GM19467 (cell line): ENCODE results near the gene ATF3.
"Not testable (repeated sequence)": the region's sequence is repeated elsewhere in the genome, so short reads cannot be mapped to it uniquely, and the experiment has no call there.

Source experiments
- ATAC-seq: cut with Tn5 transposase; IDR thresholded peaks from one replicate; pipeline ENCODE4 v1.9.1; 2021; ENCODE audit warnings: mild to moderate bottlenecking, moderate library complexity; ENCODE audit not compliant: unreplicated experiment

Gene ATF3

GRCh38 chr1:212625781-212626450 lies 17.4 kb downstream of the ATF3 start:
- no peak for ATAC-seq

GRCh38 chr1:212628046-212628445 lies 19.5 kb downstream of the ATF3 start:
- no peak for ATAC-seq

GRCh38 chr1:212628813-212629415 lies 20.4 kb downstream of the ATF3 start:
- ATAC-seq: no peak

- no peak for ATAC-seq
Measured at GRCh38 chr1:212629450-212630157, 21.0 kb downstream of the ATF3 start.

- peak; percentile 91 for ATAC-seq
Measured at GRCh38 chr1:212630158-212630900, 21.8 kb downstream of the ATF3 start.

- no peak for ATAC-seq
Measured at GRCh38 chr1:212633161-212633560, 24.6 kb downstream of the ATF3 start.

- ATAC-seq: no peak
Measured at GRCh38 chr1:212634252-212634651, 25.7 kb downstream of the ATF3 start.

- no peak for ATAC-seq
Measured at GRCh38 chr1:212635141-212635631, 26.6 kb downstream of the ATF3 start.

GRCh38 chr1:212637902-212638301 lies 29.3 kb downstream of the ATF3 start:
- no peak for ATAC-seq

- ATAC-seq: no peak
Measured at GRCh38 chr1:212638492-212639151, 30.1 kb downstream of the ATF3 start.

- ATAC-seq: not testable (repeated sequence)
Measured at GRCh38 chr1:212639524-212639923, 31.0 kb downstream of the ATF3 start.

- ATAC-seq: no peak
Measured at GRCh38 chr1:212640223-212640878, 31.8 kb downstream of the ATF3 start.

GRCh38 chr1:212641956-212642355 lies 33.4 kb downstream of the ATF3 start:
- no peak for ATAC-seq

GRCh38 chr1:212643877-212644276 lies 35.3 kb downstream of the ATF3 start:
- ATAC-seq: no peak

- no peak for ATAC-seq
Measured at GRCh38 chr1:212644866-212645545, 36.4 kb downstream of the ATF3 start.

GRCh38 chr1:212645546-212646543 lies 37.3 kb downstream of the ATF3 start:
- no peak for ATAC-seq

- no peak for ATAC-seq
Measured at GRCh38 chr1:212646588-212646987, 38.0 kb downstream of the ATF3 start.

GRCh38 chr1:212647004-212647403 lies 38.4 kb downstream of the ATF3 start:
- no peak for ATAC-seq
